ENCODE data around the gene GPR161. TPM values are rescaled to one million over a fixed set of nuclear protein-coding genes. Genes with fewer than 3 reads are reported as not detected.

The GPR161 gene
- total RNA-seq, 1 experiment from 2014 or later, result 13.7 TPM

DNA sequence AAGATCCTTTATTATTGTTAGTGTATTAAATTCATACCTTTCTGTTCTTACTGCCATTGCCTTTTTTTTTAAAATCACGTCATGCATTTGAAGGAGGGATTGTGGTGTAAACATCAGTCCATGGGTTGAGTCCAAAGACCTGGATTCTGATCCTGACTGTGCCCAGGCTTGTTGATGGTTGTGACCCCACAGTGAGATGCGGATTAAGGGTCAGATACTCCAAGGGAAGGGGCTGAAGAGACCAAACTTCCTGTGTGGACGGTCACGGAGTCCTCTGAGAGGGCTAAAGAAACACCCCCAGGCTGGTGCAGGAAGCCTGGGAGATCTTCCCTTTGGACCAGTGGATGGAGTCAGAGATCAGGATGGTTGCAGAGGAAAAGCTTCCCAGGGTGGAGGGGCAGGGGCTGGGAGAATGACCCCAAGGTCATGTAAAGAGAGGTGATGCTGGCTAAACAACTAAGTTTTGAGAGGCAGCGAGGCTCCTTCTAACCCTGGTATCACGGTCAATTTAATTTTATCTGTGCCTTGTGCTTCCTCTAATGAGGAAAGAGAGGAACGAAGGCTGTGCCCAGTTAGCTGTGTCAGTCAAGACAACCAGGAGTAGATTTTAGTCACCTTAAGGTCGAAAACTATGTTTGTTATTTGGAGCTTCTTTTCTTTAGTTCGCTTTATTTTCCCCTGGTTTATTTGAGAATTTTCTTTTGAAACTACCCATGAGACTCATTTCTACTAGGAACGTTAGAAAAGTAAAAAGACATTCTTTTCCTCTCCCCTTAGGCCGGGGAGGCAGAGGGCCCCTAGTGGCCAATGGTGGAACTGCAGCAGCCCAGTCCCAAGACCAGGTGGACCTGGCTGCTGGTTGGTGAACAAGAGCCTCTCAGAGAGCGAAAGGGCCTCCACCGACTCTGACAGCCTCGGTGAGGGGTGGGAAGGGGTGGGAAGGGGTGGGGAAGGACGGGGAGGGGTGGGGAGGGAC lies 8.7 kb upstream of the GPR161 start:
- H4K20me1 ChIP-seq (ENCODE audit: insufficient read depth), result no peaks in the 10 kb centered on the region
- peak overlapping the region; percentile 76 for H2AFZ ChIP-seq (ENCODE audit: low read depth, low read length, poor library complexity, severe bottlenecking)
- H3K27me3 ChIP-seq (ENCODE audit: insufficient read depth, low read length), result no peaks in the 10 kb centered on the region
- H3K9ac ChIP-seq (ENCODE audit: low read length), result no peak overlapping the region
- H3K27ac ChIP-seq (ENCODE audit: low read depth, low read length), result no peak overlapping the region
- no peaks in the 10 kb centered on the region for H3K79me2 ChIP-seq (ENCODE audit: insufficient read depth, low read length)
- H3K9me3 ChIP-seq (ENCODE audit: control insufficient read depth in 1 of 2, insufficient read depth in 1 of 2, low read depth in 1 of 2, low read length in 2 of 2), result no peaks in the 10 kb centered on the region
- no peak for TF ChIP-seq CEBPB (IDR thresholded peaks at IDR 0.05; ENCODE audit: low read depth)
- TF ChIP-seq, protein P1, sequence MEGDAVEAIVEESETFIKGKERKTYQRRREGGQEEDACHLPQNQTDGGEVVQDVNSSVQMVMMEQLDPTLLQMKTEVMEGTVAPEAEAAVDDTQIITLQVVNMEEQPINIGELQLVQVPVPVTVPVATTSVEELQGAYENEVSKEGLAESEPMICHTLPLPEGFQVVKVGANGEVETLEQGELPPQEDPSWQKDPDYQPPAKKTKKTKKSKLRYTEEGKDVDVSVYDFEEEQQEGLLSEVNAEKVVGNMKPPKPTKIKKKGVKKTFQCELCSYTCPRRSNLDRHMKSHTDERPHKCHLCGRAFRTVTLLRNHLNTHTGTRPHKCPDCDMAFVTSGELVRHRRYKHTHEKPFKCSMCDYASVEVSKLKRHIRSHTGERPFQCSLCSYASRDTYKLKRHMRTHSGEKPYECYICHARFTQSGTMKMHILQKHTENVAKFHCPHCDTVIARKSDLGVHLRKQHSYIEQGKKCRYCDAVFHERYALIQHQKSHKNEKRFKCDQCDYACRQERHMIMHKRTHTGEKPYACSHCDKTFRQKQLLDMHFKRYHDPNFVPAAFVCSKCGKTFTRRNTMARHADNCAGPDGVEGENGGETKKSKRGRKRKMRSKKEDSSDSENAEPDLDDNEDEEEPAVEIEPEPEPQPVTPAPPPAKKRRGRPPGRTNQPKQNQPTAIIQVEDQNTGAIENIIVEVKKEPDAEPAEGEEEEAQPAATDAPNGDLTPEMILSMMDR (IDR thresholded peaks at IDR 0.05 in 2 of 3, conservative IDR thresholded peaks at IDR 0.05 in 1 of 3; ENCODE audit: borderline replicate concordance in 1 of 3, insufficient read depth in 1 of 3, low read depth in 2 of 3, low read length in 2 of 3), result peak; percentile 50 to 99 (median 97); a peak in 5 of 6 replicates
- peak; percentile 55 for TF ChIP-seq RAD21 (IDR thresholded peaks at IDR 0.05; ENCODE audit: low read depth)
- ChIA-PET CTCF (interaction anchor here (0.9 to 1.0 kb wide), 2 partner anchors 16 to 90 kb away, joined by 3 read pairs; no protein-coding TSS in a partner anchor), RAD21 (ENCODE audit: low non-redundant PET in 1 of 2, low total read pairs in 2 of 2, uncharacterized antibody in 2 of 2, unreplicated experiment in 2 of 2) (no interaction called here), POLR2A (no interaction called here)
- H3K36me3 ChIP-seq (ENCODE audit: control insufficient read depth in 1 of 2, insufficient read depth in 2 of 2, low read length in 2 of 2), result no peaks in the 10 kb centered on the region
- peak overlapping the region; percentile 37 for H3K4me2 ChIP-seq (ENCODE audit: low read length)
- ATAC-seq, result peak; percentile 100
- peak; percentile 81 for DNase-seq (ENCODE audit: low read depth, low spot score)
- intact Hi-C loops (cut with micrococcal nuclease), result loop anchor here (1.0 kb wide), 1 partner anchor 8 kb away; no protein-coding TSS in a partner anchor
- H3K9me2 ChIP-seq (ENCODE audit: insufficient read depth), result no peaks in the 10 kb centered on the region
- no TSS peak for BruUV-seq (replicated peaks)
- H3K4me3 ChIP-seq (replicated peaks in 1 of 2; ENCODE audit: low read depth in 1 of 2, low read length in 2 of 2), result no peak overlapping the region
- peaks cover 0 to 10% of the 10 kb centered on the region in 2 experiments; a peak in 2 of 4 replicates for H3K4me1 ChIP-seq (ENCODE audit: control insufficient read depth in 1 of 2, insufficient read depth in 2 of 2, low read length in 2 of 2)

DNA sequence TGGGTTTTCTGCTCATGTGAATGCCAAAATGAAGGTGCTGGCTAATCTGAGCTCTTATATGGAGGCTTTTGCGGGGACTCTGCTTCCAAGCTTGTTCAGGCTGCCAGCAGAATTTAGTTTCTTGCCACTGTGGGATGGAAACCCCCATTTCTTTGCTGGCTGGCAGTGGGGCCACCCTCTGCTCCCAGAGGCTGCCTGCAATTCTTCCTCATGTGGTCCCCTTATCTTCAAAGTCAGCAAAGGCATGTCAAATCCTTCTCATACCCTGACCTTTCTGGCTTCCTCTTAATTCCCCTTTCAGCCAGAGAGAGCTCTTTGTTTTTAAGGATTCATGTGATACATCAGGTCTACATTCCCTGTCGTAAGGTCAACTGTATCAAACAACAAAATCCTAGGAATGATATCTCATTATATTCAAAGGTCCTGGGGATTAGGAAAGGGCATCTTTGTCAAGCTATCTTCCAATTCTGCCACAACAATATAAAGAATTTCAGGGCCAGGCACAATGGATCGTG lies 5.2 kb upstream of the GPR161 start:
- Histone ChIP-seq H3K27ac (ENCODE audit: low read depth, low read length) (no peak overlapping the region), H3K4me1 (ENCODE audit: control insufficient read depth in 1 of 2, insufficient read depth in 2 of 2, low read length in 2 of 2) (peaks cover 0 to 23% of the 10 kb centered on the region in 2 experiments; a peak in 2 of 4 replicates), H3K79me2 (ENCODE audit: insufficient read depth, low read length) (no peaks in the 10 kb centered on the region), H3K36me3 (ENCODE audit: control insufficient read depth in 1 of 2, insufficient read depth in 2 of 2, low read length in 2 of 2) (no peaks in the 10 kb centered on the region), H3K27me3 (ENCODE audit: insufficient read depth, low read length) (no peaks in the 10 kb centered on the region), H3K4me3 (replicated peaks in 1 of 2; ENCODE audit: low read depth in 1 of 2, low read length in 2 of 2) (no peak overlapping the region), H3K9me2 (ENCODE audit: insufficient read depth) (no peaks in the 10 kb centered on the region), H3K9ac (ENCODE audit: low read length) (no peak overlapping the region), H3K9me3 (ENCODE audit: control insufficient read depth in 1 of 2, insufficient read depth in 1 of 2, low read depth in 1 of 2, low read length in 2 of 2) (no peaks in the 10 kb centered on the region), H2AFZ (ENCODE audit: low read depth, low read length, poor library complexity, severe bottlenecking) (no peak overlapping the region), H3K4me2 (ENCODE audit: low read length) (no peak overlapping the region), H4K20me1 (ENCODE audit: insufficient read depth) (no peaks in the 10 kb centered on the region)
- ChIA-PET CTCF (interaction anchor here (1.2 kb wide), 1 partner anchor 59 kb away, joined by 3 read pairs; no protein-coding TSS in a partner anchor), POLR2A (no interaction called here), RAD21 (ENCODE audit: low non-redundant PET in 1 of 2, low total read pairs in 2 of 2, uncharacterized antibody in 2 of 2, unreplicated experiment in 2 of 2) (no interaction called here)
- intact Hi-C loops (cut with micrococcal nuclease), result no loop called here
- DNase-seq (ENCODE audit: low read depth, low spot score), result no peak
- BruUV-seq (replicated peaks), result no TSS peak
- TF ChIP-seq CBX3 (IDR thresholded peaks at IDR 0.05; ENCODE audit: low read depth) (no peak), ELF1 (IDR thresholded peaks at IDR 0.05; ENCODE audit: borderline replicate concordance, low read depth) (no peak), SRF (IDR thresholded peaks at IDR 0.05; ENCODE audit: low read depth) (no peak)
- no peak for ATAC-seq
